K562 (cell line): ENCODE data around the gene ZMAT2. TPM values are rescaled to one million over a fixed set of nuclear protein-coding genes. Genes with fewer than 3 reads are reported as not detected.

ENCODE experiments used
- BRD9 ChIP-seq: fragments of 450-650 bp; IDR thresholded peaks from 2 replicates; pipeline ENCODE4 v1.6.1; 2018; ENCODE audit warnings: low read depth; ENCODE audit not compliant: partially characterized antibody
- CEBPG ChIP-seq, 3 experiments: fragments of 200-800 bp in 1 of 3; sonication (Bioruptor generic) in 1 of 3; sonication (generic) in 1 of 3; formaldehyde crosslinking in 1 of 3; IDR thresholded peaks in 2 of 3; conservative IDR thresholded peaks in 1 of 3; 2 replicates each; pipeline versions ENCODE4 v1.6.1 to v1.8.0; 2016 to 2022; ENCODE audit warnings: missing compliant biosample characterization in 2 of 3, missing genetic modification characterization in 2 of 3, mild to moderate bottlenecking in 1 of 3, missing genetic modification reagents in 1 of 3
- EZH2 ChIP-seq: IDR thresholded peaks from 2 replicates; pipeline ENCODE4 v1.6.1; 2012; ENCODE audit warnings: low read depth, mild to moderate bottlenecking, inconsistent platforms, low read length, borderline replicate concordance
- GTF2A2 ChIP-seq: IDR thresholded peaks from 2 replicates; pipeline ENCODE4 v1.6.1; 2016; ENCODE audit warnings: mild to moderate bottlenecking, missing genetic modification characterization, missing compliant biosample characterization
- MGA ChIP-seq: fragments of 450-650 bp; IDR thresholded peaks from 2 replicates; pipeline ENCODE4 v1.6.1; 2016; ENCODE audit warnings: mild to moderate bottlenecking, moderate library complexity
- RB1 ChIP-seq: fragments of 450-650 bp; IDR thresholded peaks from 2 replicates; pipeline ENCODE4 v1.6.1; 2017; ENCODE audit warnings: low read depth, mild to moderate bottlenecking
- RBM15 ChIP-seq: fragments of 200-400 bp; formaldehyde crosslinking; IDR thresholded peaks from 2 replicates; pipeline ENCODE4 v1.6.1; 2018; ENCODE audit warnings: mild to moderate bottlenecking, low read length, moderate library complexity; ENCODE audit not compliant: insufficient read depth
- SMAD1 ChIP-seq: fragments of 150-350 bp; IDR thresholded peaks from 2 replicates; pipeline ENCODE4 v1.6.1; 2014; ENCODE audit warnings: low read length, low read depth; ENCODE audit not compliant: partially characterized antibody
- ZNF639 ChIP-seq, 2 experiments: fragments of 200-800 bp in 1 of 2; sonication (Bioruptor generic) in 1 of 2; sonication (generic) in 1 of 2; formaldehyde crosslinking in 1 of 2; IDR thresholded peaks in 1 of 2; conservative IDR thresholded peaks in 1 of 2; 2 replicates each; pipeline versions ENCODE4 v1.5.0 to v1.6.1; 2016 to 2020; ENCODE audit warnings: missing compliant biosample characterization in 1 of 2, missing genetic modification characterization in 1 of 2, missing genetic modification reagents in 1 of 2
- polyA plus RNA-seq, 8 experiments: library from polyadenylated mRNA; depleted of rRNA in 4 of 8; stranded (reverse) in 5 of 8; unstranded in 3 of 8; fragments of >200 nt; fragmentation: Nextera tagmentation in 2 of 8; fragmentation: Illumina TruSeq in 1 of 8; extraction: Ambion mirVana in 2 of 8; extraction: Trizol in 1 of 8; gene quantifications; 2 replicates each; pipeline versions ENCODE4 v1.2.1 to v1.2.3, GENCODE V29; 2011 to 2014; ENCODE audit warnings: inconsistent platforms in 1 of 8, missing spikeins in 1 of 8
- total RNA-seq, 7 experiments: library from RNA; depleted of rRNA in 6 of 7; stranded (reverse); fragments of >200 nt in 6 of 7; fragmentation: Illumina TruSeq in 2 of 7; extraction: Trizol in 2 of 7; gene quantifications; 2 replicates each; pipeline versions ENCODE4 v1.2.1 to v1.2.3, GENCODE V29; 2011 to 2021; ENCODE audit warnings: low replicate concordance in 1 of 7
- TF ChIP-seq, protein P1 (sequence below): fragments of 250-450 bp; sonication (Bioruptor Pico); IDR thresholded peaks from 2 replicates; pipeline ENCODE4 v1.4.0; 2020; ENCODE audit warnings: borderline replicate concordance

The ZMAT2 gene
- total and polyA plus RNA-seq, 9 of the 15 experiments (the other 6 are each of a cell fraction or from before 2014, with no cell fraction given), result 44.2 to 101 (median 69.2) TPM

DNA sequence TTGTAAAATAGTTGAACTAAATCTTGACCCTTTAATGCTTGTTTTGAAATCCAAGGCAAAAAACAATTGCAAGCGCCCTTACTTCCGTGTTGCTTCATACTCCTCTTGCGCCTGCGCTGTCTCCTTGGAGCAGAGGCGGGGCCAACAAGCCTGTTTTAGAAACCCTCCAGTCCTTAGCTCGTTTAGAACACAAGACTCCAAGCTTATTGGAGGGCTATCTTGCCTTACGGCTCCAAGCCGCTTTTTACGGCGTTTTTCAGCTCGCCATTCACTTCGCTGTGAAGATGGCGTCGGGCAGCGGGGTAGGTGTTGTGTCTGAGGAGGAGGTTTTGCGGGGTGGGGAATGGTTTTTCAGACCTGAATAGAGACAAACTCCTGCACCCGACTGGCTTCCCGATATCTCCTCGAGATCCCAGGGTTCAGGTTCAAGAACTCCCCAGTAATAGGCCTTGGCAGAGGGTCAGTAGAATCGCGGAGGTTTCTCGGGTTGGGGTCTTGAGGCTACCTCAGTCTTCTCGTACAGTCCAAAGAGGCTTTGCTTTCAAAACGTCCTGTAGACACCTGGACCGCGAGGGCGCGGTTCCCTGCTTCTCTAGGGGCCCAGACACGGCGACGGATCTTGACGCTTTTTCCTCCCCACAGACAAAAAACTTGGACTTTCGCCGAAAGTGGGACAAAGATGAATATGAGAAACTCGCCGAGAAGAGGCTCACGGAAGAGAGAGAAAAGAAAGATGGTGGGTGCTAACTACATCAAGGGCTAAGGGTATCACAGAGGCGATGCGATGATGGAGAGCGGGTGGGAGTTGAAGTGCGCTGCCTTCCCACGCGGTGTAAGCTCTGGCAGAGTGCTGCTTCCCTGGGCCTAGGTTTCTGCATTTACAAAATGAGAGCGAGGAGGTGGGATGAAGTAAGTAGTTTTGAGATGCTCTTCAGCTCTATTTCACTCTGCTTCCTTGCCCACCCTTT, at the start of gene ZMAT2 (continued):
- TF ChIP-seq MGA (no peak), GTF2A2 (no peak), RBM15 (no peak), ZNF639 (CRISPR knock-in tag; conservative IDR thresholded peaks at IDR 0.05 in 1 of 2, IDR thresholded peaks at IDR 0.05 in 1 of 2) (no peak), CEBPG (CRISPR knock-in tag; IDR thresholded peaks at IDR 0.05) (peak; percentile 89), CEBPG (tag; conservative IDR thresholded peaks at IDR 0.05 in 1 of 2, IDR thresholded peaks at IDR 0.05 in 1 of 2) (peak; percentile 89 to 92), BRD9 (no peak), EZH2 (no peak), SMAD1 (peak; percentile 84), RB1 (no peak)
- TF ChIP-seq, protein P1, sequence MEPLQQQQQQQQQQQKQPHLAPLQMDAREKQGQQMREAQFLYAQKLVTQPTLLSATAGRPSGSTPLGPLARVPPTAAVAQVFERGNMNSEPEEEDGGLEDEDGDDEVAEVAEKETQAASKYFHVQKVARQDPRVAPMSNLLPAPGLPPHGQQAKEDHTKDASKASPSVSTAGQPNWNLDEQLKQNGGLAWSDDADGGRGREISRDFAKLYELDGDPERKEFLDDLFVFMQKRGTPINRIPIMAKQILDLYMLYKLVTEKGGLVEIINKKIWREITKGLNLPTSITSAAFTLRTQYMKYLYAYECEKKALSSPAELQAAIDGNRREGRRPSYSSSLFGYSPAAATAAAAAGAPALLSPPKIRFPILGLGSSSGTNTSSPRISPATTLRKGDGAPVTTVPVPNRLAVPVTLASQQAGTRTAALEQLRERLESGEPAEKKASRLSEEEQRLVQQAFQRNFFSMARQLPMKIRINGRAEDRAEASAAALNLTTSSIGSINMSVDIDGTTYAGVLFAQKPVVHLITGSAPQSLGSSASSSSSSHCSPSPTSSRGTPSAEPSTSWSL (CRISPR knock-in tag), result no peak
